Measurements from ENCODE around the gene PRAME.
A peak's percentile ranks its signal among the peaks of the same experiment; 100 is the strongest.
"Not testable (repeated sequence)": the region's sequence is repeated elsewhere in the genome, so short reads cannot be mapped to it uniquely, and the experiment has no call there.

Gene PRAME

GRCh38 chr22:22558972-22559603 is at the start of gene PRAME:
TSS of gene PRAME (minus strand) at chr22:22559265. CDS start at chr22:22556832, 2,433 bp downstream.
- peak; percentile 88 for DNase-seq (ENCODE audit: low spot score)

GRCh38 chr22:22608022-22608421 is 49.0 kb upstream of the PRAME start:
- not testable (repeated sequence) for DNase-seq (ENCODE audit: low spot score)

- peak; percentile 41 for DNase-seq (ENCODE audit: low spot score)
Measured at GRCh38 chr22:22605074-22605404, 46.0 kb upstream of the PRAME start.

GRCh38 chr22:22604326-22605073 is 45.4 kb upstream of the PRAME start:
- DNase-seq (ENCODE audit: low spot score): peak; percentile 10

- DNase-seq (ENCODE audit: low spot score): no peak
Measured at GRCh38 chr22:22603470-22603947, 44.4 kb upstream of the PRAME start.

- no peak for DNase-seq (ENCODE audit: low spot score)
Measured at GRCh38 chr22:22600531-22601261, 41.6 kb upstream of the PRAME start.

- no peak for DNase-seq (ENCODE audit: low spot score)
Measured at GRCh38 chr22:22599248-22599647, 40.2 kb upstream of the PRAME start.

GRCh38 chr22:22598144-22598543 is 39.1 kb upstream of the PRAME start:
- no peak for DNase-seq (ENCODE audit: low spot score)

GRCh38 chr22:22595001-22595835 is 36.2 kb upstream of the PRAME start:
- no peak for DNase-seq (ENCODE audit: low spot score)

- DNase-seq (ENCODE audit: low spot score): peak; percentile 47
Measured at GRCh38 chr22:22593964-22594656, 35.0 kb upstream of the PRAME start.

GRCh38 chr22:22593250-22593649 is 34.2 kb upstream of the PRAME start:
- DNase-seq (ENCODE audit: low spot score): no peak

GRCh38 chr22:22591348-22592299 is 32.6 kb upstream of the PRAME start:
- no peak for DNase-seq (ENCODE audit: low spot score)

GRCh38 chr22:22590136-22590891 is 31.2 kb upstream of the PRAME start:
- no peak for DNase-seq (ENCODE audit: low spot score)

GRCh38 chr22:22588485-22589164 is 29.6 kb upstream of the PRAME start:
- no peak for DNase-seq (ENCODE audit: low spot score)

- DNase-seq (ENCODE audit: low spot score): no peak
Measured at GRCh38 chr22:22587577-22588188, 28.6 kb upstream of the PRAME start.

GRCh38 chr22:22584722-22585121 is 25.7 kb upstream of the PRAME start:
- DNase-seq (ENCODE audit: low spot score): no peak

GRCh38 chr22:22583030-22583429 is 24.0 kb upstream of the PRAME start:
- no peak for DNase-seq (ENCODE audit: low spot score)

GRCh38 chr22:22581524-22581923 is 22.5 kb upstream of the PRAME start:
- DNase-seq (ENCODE audit: low spot score): not testable (repeated sequence)
